WTC11 (cell line): ENCODE results near the gene STIM2. TPM values are rescaled to one million over a fixed set of nuclear protein-coding genes. Genes with fewer than 3 reads are reported as not detected.

Experiments used
- ATAC-seq: fragments of 200-7000 bp; cut with Tn5 transposase; 2 replicates; pipeline ENCODE4 v1.10.0; 2021; ENCODE audit warnings: mild to moderate bottlenecking, moderate library complexity
- CTCF ChIA-PET: fragments of 300-600 bp; sonication (Branson Sonifier 250); formaldehyde crosslinking; loops from one replicate; lab custom pipeline; 2021; ENCODE audit warnings: antibody characterized with exemption; lab: Charles Lee
- POLR2A ChIA-PET: fragments of 350-600 bp; sonication (Branson Sonifier 250); formaldehyde crosslinking; loops from one replicate; lab custom pipeline; 2021; ENCODE audit warnings: antibody characterized with exemption; lab: Charles Lee
- DNase-seq: peaks from one replicate; pipeline ENCODE4 v3.0.0; 2021; ENCODE audit warnings: low spot score
- H3K27ac Mint-ChIP-seq: 2 replicates; pipeline ENCODE4 v1.8.0; 2021; ENCODE audit warnings: mixed read lengths
- H3K27me3 Mint-ChIP-seq: 2 replicates; pipeline ENCODE4 v1.8.0; 2021; ENCODE audit warnings: low read depth, mild to moderate bottlenecking, moderate library complexity, mixed read lengths
- H3K36me3 Mint-ChIP-seq: 2 replicates; pipeline ENCODE4 v1.8.0; 2021; ENCODE audit warnings: mixed read lengths
- H3K4me1 Mint-ChIP-seq: 2 replicates; pipeline ENCODE4 v1.8.0; 2022; ENCODE audit warnings: mixed read lengths
- H3K4me3 Mint-ChIP-seq: 2 replicates; pipeline ENCODE4 v1.8.0; 2021; ENCODE audit warnings: mild to moderate bottlenecking, moderate library complexity, mixed read lengths
- H3K9me3 Mint-ChIP-seq: 2 replicates; pipeline ENCODE4 v1.8.0; 2021; ENCODE audit warnings: mixed read lengths
- CREB1 ChIP-seq: sonication (generic); formaldehyde crosslinking; IDR thresholded peaks from 2 replicates; pipeline ENCODE4 v1.8.0; 2023; ENCODE audit warnings: mild to moderate bottlenecking, missing genetic modification reagents
- FOXK1 ChIP-seq: sonication (generic); formaldehyde crosslinking; IDR thresholded peaks from 2 replicates; pipeline ENCODE4 v1.8.0; 2022; ENCODE audit warnings: mild to moderate bottlenecking, moderate library complexity, missing genetic modification reagents
- MXD4 ChIP-seq: fragments of 250-450 bp; sonication (Bioruptor Pico); IDR thresholded peaks from 2 replicates; pipeline ENCODE4 v1.8.0; 2021; ENCODE audit warnings: mild to moderate bottlenecking, moderate library complexity, borderline replicate concordance
- NR3C1 ChIP-seq: sonication (generic); formaldehyde crosslinking; conservative IDR thresholded peaks from 2 replicates; pipeline ENCODE4 v1.8.1; 2023; ENCODE audit warnings: low read depth, mild to moderate bottlenecking, missing genetic modification reagents
- PRRX2 ChIP-seq: fragments of 250-450 bp; sonication (Bioruptor Pico); IDR thresholded peaks from 2 replicates; pipeline ENCODE4 v1.8.0; 2021; ENCODE audit warnings: mild to moderate bottlenecking
- SMAD3 ChIP-seq: sonication (generic); formaldehyde crosslinking; IDR thresholded peaks from 2 replicates; pipeline ENCODE4 v1.8.0; 2022; ENCODE audit warnings: missing genetic modification reagents, mild to moderate bottlenecking, borderline replicate concordance
- TP53 ChIP-seq: sonication (generic); formaldehyde crosslinking; IDR thresholded peaks from 2 replicates; pipeline ENCODE4 v1.8.1; 2023; ENCODE audit warnings: mild to moderate bottlenecking, missing genetic modification reagents
- ZNF219 ChIP-seq: sonication (generic); formaldehyde crosslinking; IDR thresholded peaks from 2 replicates; pipeline ENCODE4 v1.8.0; 2023; ENCODE audit warnings: missing genetic modification reagents, mild to moderate bottlenecking, borderline replicate concordance
- ZNF423 ChIP-seq: fragments of 250-450 bp; sonication (Bioruptor Pico); IDR thresholded peaks from 2 replicates; pipeline ENCODE4 v2.1.2; 2022; ENCODE audit warnings: mild to moderate bottlenecking, moderate library complexity
- ZNF671 ChIP-seq: fragments of 250-450 bp; sonication (Bioruptor Pico); IDR thresholded peaks from 2 replicates; pipeline ENCODE4 v1.8.0; 2021; ENCODE audit warnings: mild to moderate bottlenecking
- total RNA-seq: library from RNA; stranded (reverse); gene quantifications from 3 replicates; pipeline ENCODE4 v1.2.3, GENCODE V29; 2021
- TF ChIP-seq, protein P1 (sequence below): sonication (generic); formaldehyde crosslinking; conservative IDR thresholded peaks from 2 replicates; pipeline ENCODE4 v1.8.1; 2023; ENCODE audit warnings: mild to moderate bottlenecking, low read depth, missing genetic modification reagents, moderate library complexity
- TF ChIP-seq, protein P2 (sequence below): sonication (generic); formaldehyde crosslinking; IDR thresholded peaks from 2 replicates; pipeline ENCODE4 v1.8.1; 2023; ENCODE audit warnings: mild to moderate bottlenecking, missing genetic modification reagents, moderate library complexity
- TF ChIP-seq, protein P3 (sequence below): sonication (generic); formaldehyde crosslinking; IDR thresholded peaks from 2 replicates; pipeline ENCODE4 v1.8.0; 2022; ENCODE audit warnings: missing genetic modification reagents
- TF ChIP-seq, protein P4 (sequence below): sonication (generic); formaldehyde crosslinking; IDR thresholded peaks from 2 replicates; pipeline ENCODE4 v1.8.0; 2022; ENCODE audit warnings: mild to moderate bottlenecking, missing genetic modification reagents
- TF ChIP-seq, protein P5 (sequence below): sonication (generic); formaldehyde crosslinking; IDR thresholded peaks from 2 replicates; pipeline ENCODE4 v1.8.1; 2023; ENCODE audit warnings: mild to moderate bottlenecking, moderate library complexity, missing genetic modification reagents
- TF ChIP-seq, protein P6 (sequence below): sonication (generic); formaldehyde crosslinking; IDR thresholded peaks from 2 replicates; pipeline ENCODE4 v1.8.1; 2023; ENCODE audit warnings: mild to moderate bottlenecking, missing genetic modification reagents, moderate library complexity

STIM2 gene
- total RNA-seq, 1 experiment from 2014 or later = 22.4 TPM

DNA sequence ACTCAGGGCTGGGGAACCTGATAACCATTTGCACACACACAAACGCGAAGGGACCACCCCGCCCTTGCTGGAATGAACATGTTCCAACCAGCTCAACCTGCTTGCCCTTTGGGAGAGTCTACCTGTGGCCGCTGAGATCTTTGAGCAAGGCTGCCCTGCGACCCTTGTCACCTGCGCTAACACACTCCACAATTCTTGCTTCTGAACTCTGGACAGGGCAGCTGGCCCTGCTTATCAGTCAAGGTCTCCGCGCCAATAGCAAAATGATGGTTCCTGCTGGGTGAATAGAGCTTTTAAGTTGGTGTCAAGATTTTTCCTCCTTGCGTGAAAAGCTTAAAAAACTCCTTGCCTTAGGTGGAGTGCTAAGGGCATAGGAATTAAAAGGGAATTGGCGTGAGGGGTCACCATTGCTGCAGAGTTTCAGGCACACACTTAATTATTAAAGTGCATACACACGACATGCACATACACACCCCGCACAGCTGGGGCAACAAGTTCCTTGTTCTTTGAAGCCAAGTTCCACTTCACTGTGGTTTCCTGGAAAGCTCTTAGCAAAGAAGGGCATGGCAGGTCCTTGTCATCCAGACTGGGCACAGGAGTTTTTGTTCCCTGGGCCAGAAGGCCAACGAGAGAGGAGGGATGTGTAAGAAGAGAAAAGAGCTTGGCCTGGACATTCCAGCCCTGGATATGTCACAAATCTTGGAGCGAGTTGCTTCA, 207.7 kb downstream of the STIM2 start:
- H3K4me3 Mint-ChIP-seq = no peak overlapping the region
- peaks cover 7% of the 10 kb centered on the region for H3K36me3 Mint-ChIP-seq
- no peak for TF ChIP-seq TP53
- no peak for TF ChIP-seq ZNF219 (CRISPR knock-in tag)
- TF ChIP-seq MXD4 (CRISPR knock-in tag) = no peak
- no peak for TF ChIP-seq ZNF423
- TF ChIP-seq, protein P1, sequence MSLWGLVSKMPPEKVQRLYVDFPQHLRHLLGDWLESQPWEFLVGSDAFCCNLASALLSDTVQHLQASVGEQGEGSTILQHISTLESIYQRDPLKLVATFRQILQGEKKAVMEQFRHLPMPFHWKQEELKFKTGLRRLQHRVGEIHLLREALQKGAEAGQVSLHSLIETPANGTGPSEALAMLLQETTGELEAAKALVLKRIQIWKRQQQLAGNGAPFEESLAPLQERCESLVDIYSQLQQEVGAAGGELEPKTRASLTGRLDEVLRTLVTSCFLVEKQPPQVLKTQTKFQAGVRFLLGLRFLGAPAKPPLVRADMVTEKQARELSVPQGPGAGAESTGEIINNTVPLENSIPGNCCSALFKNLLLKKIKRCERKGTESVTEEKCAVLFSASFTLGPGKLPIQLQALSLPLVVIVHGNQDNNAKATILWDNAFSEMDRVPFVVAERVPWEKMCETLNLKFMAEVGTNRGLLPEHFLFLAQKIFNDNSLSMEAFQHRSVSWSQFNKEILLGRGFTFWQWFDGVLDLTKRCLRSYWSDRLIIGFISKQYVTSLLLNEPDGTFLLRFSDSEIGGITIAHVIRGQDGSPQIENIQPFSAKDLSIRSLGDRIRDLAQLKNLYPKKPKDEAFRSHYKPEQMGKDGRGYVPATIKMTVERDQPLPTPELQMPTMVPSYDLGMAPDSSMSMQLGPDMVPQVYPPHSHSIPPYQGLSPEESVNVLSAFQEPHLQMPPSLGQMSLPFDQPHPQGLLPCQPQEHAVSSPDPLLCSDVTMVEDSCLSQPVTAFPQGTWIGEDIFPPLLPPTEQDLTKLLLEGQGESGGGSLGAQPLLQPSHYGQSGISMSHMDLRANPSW (CRISPR knock-in tag) = no peak
- no peak for TF ChIP-seq PRRX2
- no peak for TF ChIP-seq ZNF671 (CRISPR knock-in tag)
- no peak for TF ChIP-seq FOXK1 (CRISPR knock-in tag)
- TF ChIP-seq CREB1 = no peak
- TF ChIP-seq, protein P2, sequence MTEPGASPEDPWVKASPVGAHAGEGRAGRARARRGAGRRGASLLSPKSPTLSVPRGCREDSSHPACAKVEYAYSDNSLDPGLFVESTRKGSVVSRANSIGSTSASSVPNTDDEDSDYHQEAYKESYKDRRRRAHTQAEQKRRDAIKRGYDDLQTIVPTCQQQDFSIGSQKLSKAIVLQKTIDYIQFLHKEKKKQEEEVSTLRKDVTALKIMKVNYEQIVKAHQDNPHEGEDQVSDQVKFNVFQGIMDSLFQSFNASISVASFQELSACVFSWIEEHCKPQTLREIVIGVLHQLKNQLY (CRISPR knock-in tag) = no peak
- TF ChIP-seq, protein P3, sequence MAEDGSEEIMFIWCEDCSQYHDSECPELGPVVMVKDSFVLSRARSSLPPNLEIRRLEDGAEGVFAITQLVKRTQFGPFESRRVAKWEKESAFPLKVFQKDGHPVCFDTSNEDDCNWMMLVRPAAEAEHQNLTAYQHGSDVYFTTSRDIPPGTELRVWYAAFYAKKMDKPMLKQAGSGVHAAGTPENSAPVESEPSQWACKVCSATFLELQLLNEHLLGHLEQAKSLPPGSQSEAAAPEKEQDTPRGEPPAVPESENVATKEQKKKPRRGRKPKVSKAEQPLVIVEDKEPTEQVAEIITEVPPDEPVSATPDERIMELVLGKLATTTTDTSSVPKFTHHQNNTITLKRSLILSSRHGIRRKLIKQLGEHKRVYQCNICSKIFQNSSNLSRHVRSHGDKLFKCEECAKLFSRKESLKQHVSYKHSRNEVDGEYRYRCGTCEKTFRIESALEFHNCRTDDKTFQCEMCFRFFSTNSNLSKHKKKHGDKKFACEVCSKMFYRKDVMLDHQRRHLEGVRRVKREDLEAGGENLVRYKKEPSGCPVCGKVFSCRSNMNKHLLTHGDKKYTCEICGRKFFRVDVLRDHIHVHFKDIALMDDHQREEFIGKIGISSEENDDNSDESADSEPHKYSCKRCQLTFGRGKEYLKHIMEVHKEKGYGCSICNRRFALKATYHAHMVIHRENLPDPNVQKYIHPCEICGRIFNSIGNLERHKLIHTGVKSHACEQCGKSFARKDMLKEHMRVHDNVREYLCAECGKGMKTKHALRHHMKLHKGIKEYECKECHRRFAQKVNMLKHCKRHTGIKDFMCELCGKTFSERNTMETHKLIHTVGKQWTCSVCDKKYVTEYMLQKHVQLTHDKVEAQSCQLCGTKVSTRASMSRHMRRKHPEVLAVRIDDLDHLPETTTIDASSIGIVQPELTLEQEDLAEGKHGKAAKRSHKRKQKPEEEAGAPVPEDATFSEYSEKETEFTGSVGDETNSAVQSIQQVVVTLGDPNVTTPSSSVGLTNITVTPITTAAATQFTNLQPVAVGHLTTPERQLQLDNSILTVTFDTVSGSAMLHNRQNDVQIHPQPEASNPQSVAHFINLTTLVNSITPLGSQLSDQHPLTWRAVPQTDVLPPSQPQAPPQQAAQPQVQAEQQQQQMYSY (CRISPR knock-in tag) = no peak
- TF ChIP-seq, protein P4, sequence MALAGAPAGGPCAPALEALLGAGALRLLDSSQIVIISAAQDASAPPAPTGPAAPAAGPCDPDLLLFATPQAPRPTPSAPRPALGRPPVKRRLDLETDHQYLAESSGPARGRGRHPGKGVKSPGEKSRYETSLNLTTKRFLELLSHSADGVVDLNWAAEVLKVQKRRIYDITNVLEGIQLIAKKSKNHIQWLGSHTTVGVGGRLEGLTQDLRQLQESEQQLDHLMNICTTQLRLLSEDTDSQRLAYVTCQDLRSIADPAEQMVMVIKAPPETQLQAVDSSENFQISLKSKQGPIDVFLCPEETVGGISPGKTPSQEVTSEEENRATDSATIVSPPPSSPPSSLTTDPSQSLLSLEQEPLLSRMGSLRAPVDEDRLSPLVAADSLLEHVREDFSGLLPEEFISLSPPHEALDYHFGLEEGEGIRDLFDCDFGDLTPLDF (CRISPR knock-in tag) = no peak
- no peak for TF ChIP-seq NR3C1 (CRISPR knock-in tag)
- TF ChIP-seq, protein P5, sequence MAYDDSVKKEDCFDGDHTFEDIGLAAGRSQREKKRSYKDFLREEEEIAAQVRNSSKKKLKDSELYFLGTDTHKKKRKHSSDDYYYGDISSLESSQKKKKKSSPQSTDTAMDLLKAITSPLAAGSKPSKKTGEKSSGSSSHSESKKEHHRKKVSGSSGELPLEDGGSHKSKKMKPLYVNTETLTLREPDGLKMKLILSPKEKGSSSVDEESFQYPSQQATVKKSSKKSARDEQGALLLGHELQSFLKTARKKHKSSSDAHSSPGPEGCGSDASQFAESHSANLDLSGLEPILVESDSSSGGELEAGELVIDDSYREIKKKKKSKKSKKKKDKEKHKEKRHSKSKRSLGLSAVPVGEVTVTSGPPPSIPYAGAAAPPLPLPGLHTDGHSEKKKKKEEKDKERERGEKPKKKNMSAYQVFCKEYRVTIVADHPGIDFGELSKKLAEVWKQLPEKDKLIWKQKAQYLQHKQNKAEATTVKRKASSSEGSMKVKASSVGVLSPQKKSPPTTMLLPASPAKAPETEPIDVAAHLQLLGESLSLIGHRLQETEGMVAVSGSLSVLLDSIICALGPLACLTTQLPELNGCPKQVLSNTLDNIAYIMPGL (CRISPR knock-in tag) = no peak
- TF ChIP-seq SMAD3 (CRISPR knock-in tag) = no peak
- TF ChIP-seq, protein P6, sequence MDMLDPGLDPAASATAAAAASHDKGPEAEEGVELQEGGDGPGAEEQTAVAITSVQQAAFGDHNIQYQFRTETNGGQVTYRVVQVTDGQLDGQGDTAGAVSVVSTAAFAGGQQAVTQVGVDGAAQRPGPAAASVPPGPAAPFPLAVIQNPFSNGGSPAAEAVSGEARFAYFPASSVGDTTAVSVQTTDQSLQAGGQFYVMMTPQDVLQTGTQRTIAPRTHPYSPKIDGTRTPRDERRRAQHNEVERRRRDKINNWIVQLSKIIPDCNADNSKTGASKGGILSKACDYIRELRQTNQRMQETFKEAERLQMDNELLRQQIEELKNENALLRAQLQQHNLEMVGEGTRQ (CRISPR knock-in tag) = no peak
- TF ChIP-seq, all 79 proteins: peak for 0
- DNase-seq = no peak
- no peak for ATAC-seq
- no peaks in the 10 kb centered on the region; the same call in 1 of the 2 replicates for H3K27me3 Mint-ChIP-seq
- H3K9me3 Mint-ChIP-seq = peaks cover 5% of the 10 kb centered on the region
- ChIA-PET CTCF (interaction anchor here (1.3 to 1.6 kb wide), 2 partner anchors 9 to 16 kb away, joined by 3 to 4 read pairs; no protein-coding TSS in a partner anchor), POLR2A (no interaction called here)
- no peak overlapping the region for H3K27ac Mint-ChIP-seq
- H3K4me1 Mint-ChIP-seq = 0 out of 2 replicates have a peak, but pooled peaks cover 2% of the 10 kb centered on the region
